BJ (cell line): Measurements from ENCODE around the gene COL6A1. TPM values are rescaled to one million over a fixed set of nuclear protein-coding genes. Genes with fewer than 3 reads are reported as not detected.

Experiments
- CTCF ChIA-PET: fragments of 350-600 bp; formaldehyde crosslinking; extraction: SDS; loops from one replicate; lab custom pipeline; 2021; ENCODE audit warnings: antibody characterized with exemption, inconsistent platforms; lab: Yijun Ruan, JAX
- POLR2A ChIA-PET: fragments of 300-600 bp; sonication (Branson Sonifier 250); formaldehyde crosslinking; extraction: SDS; loops from one replicate; lab custom pipeline; 2021; ENCODE audit warnings: antibody characterized with exemption; lab: Charles Lee
- DNase-seq: peaks from one replicate; pipeline ENCODE4 v3.0.0-alpha.2; 2011; ENCODE audit warnings: low read depth
- H3K27me3 ChIP-seq: 2 replicates; pipeline ENCODE4 v1.6.0; 2011; ENCODE audit warnings: low read length; ENCODE audit not compliant: control insufficient read depth, insufficient read depth
- H3K36me3 ChIP-seq: 2 replicates; pipeline ENCODE4 v1.5.1; 2011; ENCODE audit warnings: low read length; ENCODE audit not compliant: control insufficient read depth, insufficient read depth
- H3K4me3 ChIP-seq: 2 replicates; pipeline ENCODE4 v1.5.1; 2011; ENCODE audit warnings: low read depth, mild to moderate bottlenecking, control low read depth, low read length
- CTCF ChIP-seq: IDR thresholded peaks from 2 replicates; pipeline ENCODE4 v1.5.1; 2011; ENCODE audit warnings: low read depth, mild to moderate bottlenecking, control low read depth, inconsistent platforms, low read length, moderate library complexity; ENCODE audit not compliant: insufficient read depth
- polyA plus RNA-seq: library from polyadenylated mRNA; depleted of rRNA; stranded (reverse); fragments of >200 nt; gene quantifications from 2 replicates; pipeline ENCODE4 v1.2.3, GENCODE V29; 2011

The COL6A1 gene
- polyA plus RNA-seq, 1 experiment: 672 TPM

GRCh38 chr21:46018615-46019014 lies 37.0 kb downstream of the COL6A1 start:
- DNase-seq: no peak
- no peak for TF ChIP-seq CTCF
- Histone ChIP-seq H3K4me3 (no peak overlapping the region), H3K27me3 (no peaks in the 10 kb centered on the region), H3K36me3 (no peaks in the 10 kb centered on the region)
- CTCF ChIA-PET: no interaction called here
- POLR2A ChIA-PET: no interaction called here

- no peaks in the 10 kb centered on the region for H3K27me3 ChIP-seq
- no peak overlapping the region for H3K4me3 ChIP-seq
- CTCF ChIA-PET: interaction anchor here (0.6 to 1.7 kb wide), 4 partner anchors 14 to 461 kb away, joined by 3 to 4 read pairs (median 4); no protein-coding TSS in a partner anchor
- no peak for DNase-seq
- H3K36me3 ChIP-seq: no peaks in the 10 kb centered on the region
- TF ChIP-seq CTCF: no peak
- POLR2A ChIA-PET: no interaction called here
Observed at GRCh38 chr21:46020581-46020980, 39.0 kb downstream of the COL6A1 start.

- CTCF ChIA-PET: interaction anchor here (1.3 to 1.7 kb wide), 3 partner anchors 8 to 48 kb away, joined by 3 to 6 read pairs (median 4); no protein-coding TSS in a partner anchor
- TF ChIP-seq CTCF: no peak
- H3K36me3 ChIP-seq: no peaks in the 10 kb centered on the region
- POLR2A ChIA-PET: no interaction called here
- peak; percentile 22 for DNase-seq
- no peaks in the 10 kb centered on the region for H3K27me3 ChIP-seq
- H3K4me3 ChIP-seq: no peak overlapping the region
Observed at GRCh38 chr21:46021398-46021797, 39.8 kb downstream of the COL6A1 start.

GRCh38 chr21:46021978-46022544 lies 40.5 kb downstream of the COL6A1 start:
- TF ChIP-seq CTCF: no peak
- no peak overlapping the region for H3K4me3 ChIP-seq
- H3K27me3 ChIP-seq: no peaks in the 10 kb centered on the region
- ChIA-PET POLR2A (interaction anchor here (0.6 kb wide), 1 partner anchor 21 kb away, joined by 3 read pairs; no protein-coding TSS in a partner anchor), CTCF (interaction anchor here (0.8 to 2.6 kb wide), 5 partner anchors 9 to 78 kb away, joined by 3 to 6 read pairs (median 4); no protein-coding TSS in a partner anchor)
- no peaks in the 10 kb centered on the region for H3K36me3 ChIP-seq
- peak; percentile 19 for DNase-seq

- no peak for DNase-seq
- no peak overlapping the region for H3K4me3 ChIP-seq
- 0 out of 2 replicates have a peak, but pooled peaks have one; percentile 8 for TF ChIP-seq CTCF
- POLR2A ChIA-PET: interaction anchor here (0.6 kb wide), 1 partner anchor 20 kb away, joined by 3 read pairs; no protein-coding TSS in a partner anchor
- CTCF ChIA-PET: interaction anchor here (0.8 to 2.6 kb wide), 3 partner anchors 10 to 78 kb away, joined by 3 to 6 read pairs (median 6); no protein-coding TSS in a partner anchor
- no peaks in the 10 kb centered on the region for H3K27me3 ChIP-seq
- no peaks in the 10 kb centered on the region for H3K36me3 ChIP-seq
Observed at GRCh38 chr21:46022551-46023525, 41.3 kb downstream of the COL6A1 start.
